Activated CD4-positive, alpha-beta T cell treated with anti-CD3 and anti-CD28 coated beads for 1 hour (primary cell): ENCODE results near the gene MGAM2.

Experiments used
- DNase-seq: peaks from one replicate; pipeline ENCODE4 v3.0.0-alpha.2; 2020

Gene MGAM2

GRCh38 chr7:142181211-142181610 lies 69.7 kb downstream of the MGAM2 start:
- no peak for DNase-seq

- no peak for DNase-seq
Observed at GRCh38 chr7:142181966-142182365, 70.4 kb downstream of the MGAM2 start.

GRCh38 chr7:142185069-142185468 lies 73.6 kb downstream of the MGAM2 start:
- no peak for DNase-seq

GRCh38 chr7:142185801-142186200 lies 74.3 kb downstream of the MGAM2 start:
- DNase-seq = no peak

- no peak for DNase-seq
Observed at GRCh38 chr7:142188154-142188553, 76.6 kb downstream of the MGAM2 start.

GRCh38 chr7:142188846-142189245 lies 77.3 kb downstream of the MGAM2 start:
- no peak for DNase-seq

- no peak for DNase-seq
Observed at GRCh38 chr7:142194201-142194600, 82.7 kb downstream of the MGAM2 start.

- no peak for DNase-seq
Observed at GRCh38 chr7:142196066-142196840, 84.7 kb downstream of the MGAM2 start.

GRCh38 chr7:142200206-142200605 lies 88.7 kb downstream of the MGAM2 start:
- no peak for DNase-seq

- DNase-seq = no peak
Observed at GRCh38 chr7:142228537-142229104, 117.1 kb downstream of the MGAM2 start.

GRCh38 chr7:142231716-142232115 lies 120.2 kb downstream of the MGAM2 start:
- DNase-seq = no peak

- no peak for DNase-seq
Observed at GRCh38 chr7:142240546-142240945, 129.0 kb downstream of the MGAM2 start.

GRCh38 chr7:142243823-142244222 lies 132.3 kb downstream of the MGAM2 start:
- DNase-seq = no peak

- DNase-seq = no peak
Observed at GRCh38 chr7:142248166-142249160, 136.9 kb downstream of the MGAM2 start.

- DNase-seq = no peak
Observed at GRCh38 chr7:142249918-142250317, 138.4 kb downstream of the MGAM2 start.

GRCh38 chr7:142250705-142251104 lies 139.2 kb downstream of the MGAM2 start:
- DNase-seq = no peak

GRCh38 chr7:142257958-142258357 lies 146.4 kb downstream of the MGAM2 start, which contains the start of gene PRSS58:
Gene PRSS58 (minus strand): TSS chr7:142258058. CDS start chr7:142257707, 351 bp downstream.
- DNase-seq = no peak

GRCh38 chr7:142263598-142264380 lies 152.3 kb downstream of the MGAM2 start:
- DNase-seq = no peak
